ENCODE data around the gene NTM. TPM values are rescaled to one million over a fixed set of nuclear protein-coding genes. Genes with fewer than 3 reads are reported as not detected.

Gene NTM
- total RNA-seq, 3 donors from 2014 or later, result 0.66 to 9.0 (median 1.0) TPM

- DNase-seq (ENCODE audit: low spot score in 2 of 2), result no peak
- Histone ChIP-seq H3K36me3 (no peaks in the 10 kb centered on the region), H3K4me1 (no peaks in the 10 kb centered on the region), H3K4me3 (no peak overlapping the region), H3K9me3 (no peaks in the 10 kb centered on the region), H3K27me3 (no peaks in the 10 kb centered on the region), H3K27ac (no peak overlapping the region)
- TF ChIP-seq POLR2AphosphoS5 (IDR thresholded peaks at IDR 0.05), result no peak
- TF ChIP-seq, protein P1, sequence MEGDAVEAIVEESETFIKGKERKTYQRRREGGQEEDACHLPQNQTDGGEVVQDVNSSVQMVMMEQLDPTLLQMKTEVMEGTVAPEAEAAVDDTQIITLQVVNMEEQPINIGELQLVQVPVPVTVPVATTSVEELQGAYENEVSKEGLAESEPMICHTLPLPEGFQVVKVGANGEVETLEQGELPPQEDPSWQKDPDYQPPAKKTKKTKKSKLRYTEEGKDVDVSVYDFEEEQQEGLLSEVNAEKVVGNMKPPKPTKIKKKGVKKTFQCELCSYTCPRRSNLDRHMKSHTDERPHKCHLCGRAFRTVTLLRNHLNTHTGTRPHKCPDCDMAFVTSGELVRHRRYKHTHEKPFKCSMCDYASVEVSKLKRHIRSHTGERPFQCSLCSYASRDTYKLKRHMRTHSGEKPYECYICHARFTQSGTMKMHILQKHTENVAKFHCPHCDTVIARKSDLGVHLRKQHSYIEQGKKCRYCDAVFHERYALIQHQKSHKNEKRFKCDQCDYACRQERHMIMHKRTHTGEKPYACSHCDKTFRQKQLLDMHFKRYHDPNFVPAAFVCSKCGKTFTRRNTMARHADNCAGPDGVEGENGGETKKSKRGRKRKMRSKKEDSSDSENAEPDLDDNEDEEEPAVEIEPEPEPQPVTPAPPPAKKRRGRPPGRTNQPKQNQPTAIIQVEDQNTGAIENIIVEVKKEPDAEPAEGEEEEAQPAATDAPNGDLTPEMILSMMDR (IDR thresholded peaks at IDR 0.05), result no peak
- intact Hi-C loops (cut with DNase I; ENCODE audit: low total_unique reads), result no loop called here
Observed at GRCh38 chr11:131969261-131969660, 598.8 kb downstream of the NTM start.

- Histone ChIP-seq H3K27ac (no peak overlapping the region), H3K27me3 (no peaks in the 10 kb centered on the region), H3K4me1 (no peaks in the 10 kb centered on the region), H3K4me3 (no peak overlapping the region), H3K36me3 (no peaks in the 10 kb centered on the region), H3K9me3 (no peaks in the 10 kb centered on the region)
- TF ChIP-seq POLR2AphosphoS5 (IDR thresholded peaks at IDR 0.05) (no peak), POLR2A (IDR thresholded peaks at IDR 0.05) (no peak)
- TF ChIP-seq, protein P1 (IDR thresholded peaks at IDR 0.05), result no peak
- no peak for DNase-seq (ENCODE audit: low spot score in 2 of 2)
- intact Hi-C loops (cut with DNase I; ENCODE audit: low total_unique reads), result no loop called here
Observed at GRCh38 chr11:131973061-131973460, 602.6 kb downstream of the NTM start.

- H3K27ac ChIP-seq, result no peak overlapping the region
- H3K27me3 ChIP-seq, result no peaks in the 10 kb centered on the region
- TF ChIP-seq POLR2A (IDR thresholded peaks at IDR 0.05) (no peak), POLR2AphosphoS5 (IDR thresholded peaks at IDR 0.05) (no peak)
- TF ChIP-seq, protein P1 (IDR thresholded peaks at IDR 0.05), result no peak
- no peak overlapping the region for H3K4me3 ChIP-seq
- H3K4me1 ChIP-seq, result no peaks in the 10 kb centered on the region
- intact Hi-C loops (cut with DNase I; ENCODE audit: low total_unique reads), result no loop called here
- H3K9me3 ChIP-seq, result no peaks in the 10 kb centered on the region
- H3K36me3 ChIP-seq, result no peaks in the 10 kb centered on the region
- no peak for DNase-seq (ENCODE audit: low spot score in 2 of 2)
Observed at GRCh38 chr11:131975619-131976018, 605.2 kb downstream of the NTM start.

DNA sequence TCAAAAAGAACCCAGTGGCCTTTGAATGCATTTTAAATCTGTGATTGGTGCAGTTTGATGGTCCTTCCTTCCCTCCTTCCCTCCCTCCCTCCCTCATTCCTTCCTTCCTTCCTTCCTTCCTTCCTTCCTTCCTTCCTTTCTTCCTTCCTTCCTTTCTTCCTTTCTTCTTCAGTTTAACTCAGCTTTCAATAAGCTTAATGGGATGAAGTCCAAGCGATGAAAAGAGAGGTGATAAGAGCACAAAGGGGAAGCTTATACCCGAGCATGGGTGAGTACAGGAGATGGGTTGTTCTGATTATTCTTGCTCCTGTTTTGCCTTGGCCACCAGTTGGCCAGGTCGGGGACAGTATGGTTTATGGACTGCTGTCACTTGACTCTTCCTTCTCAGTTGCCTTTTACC, 605.6 kb downstream of the NTM start:
- no peaks in the 10 kb centered on the region for H3K36me3 ChIP-seq
- no peak for TF ChIP-seq POLR2A (IDR thresholded peaks at IDR 0.05)
- TF ChIP-seq, protein P1 (IDR thresholded peaks at IDR 0.05), result no peak
- intact Hi-C loops (cut with DNase I; ENCODE audit: low total_unique reads), result no loop called here

DNA sequence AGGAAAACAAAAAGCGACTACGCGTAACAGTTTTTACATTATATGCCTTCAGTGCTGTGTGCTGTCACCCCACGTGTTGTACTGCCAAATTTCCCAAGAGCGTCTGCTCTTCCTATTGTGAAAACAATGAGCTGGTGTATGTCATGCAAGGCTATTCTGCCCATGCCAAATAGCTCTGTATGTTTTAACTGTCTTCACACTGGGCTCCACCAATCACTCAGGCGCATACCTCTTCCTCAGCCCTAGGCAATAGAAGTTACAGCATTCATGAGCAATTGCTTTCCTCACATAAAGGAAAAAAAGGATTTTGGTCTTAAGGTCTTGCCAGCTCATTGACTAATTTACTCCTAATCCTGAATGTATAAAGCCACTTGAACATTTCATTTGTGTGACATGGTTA, 606.8 kb downstream of the NTM start:
- H3K27me3 ChIP-seq, result no peaks in the 10 kb centered on the region
- DNase-seq (ENCODE audit: low spot score in 2 of 2), result no peak
- no peaks in the 10 kb centered on the region for H3K36me3 ChIP-seq

More for the DNA sequence above, 605.6 kb downstream of the NTM start:
- no peaks in the 10 kb centered on the region for H3K4me1 ChIP-seq
- no peak overlapping the region for H3K4me3 ChIP-seq
- no peaks in the 10 kb centered on the region for H3K27me3 ChIP-seq
- no peak for DNase-seq (ENCODE audit: low spot score in 2 of 2)
- no peaks in the 10 kb centered on the region for H3K9me3 ChIP-seq
- no peak overlapping the region for H3K27ac ChIP-seq

More for the DNA sequence above, 606.8 kb downstream of the NTM start:
- H3K27ac ChIP-seq, result no peak overlapping the region
- H3K4me1 ChIP-seq, result no peaks in the 10 kb centered on the region
- intact Hi-C loops (cut with DNase I; ENCODE audit: low total_unique reads), result no loop called here
- no peak overlapping the region for H3K4me3 ChIP-seq
- no peak for TF ChIP-seq POLR2A (IDR thresholded peaks at IDR 0.05)
- TF ChIP-seq, protein P1 (IDR thresholded peaks at IDR 0.05), result no peak
- no peaks in the 10 kb centered on the region for H3K9me3 ChIP-seq

All from breast epithelium (tissue), 4 donors.